Uterus (tissue), 2 donors: ENCODE results near the gene MYBPH.

ENCODE experiments used
- CTCF ChIP-seq, 4 experiments: fragments of 200-600 bp in 2 of 4; fragments of 450-650 bp in 2 of 4; sonication (generic) in 2 of 4; IDR thresholded peaks; one replicate each; pipeline ENCODE4 v1.5.1; 2016 to 2019; ENCODE audit warnings: antibody characterized with exemption in 4 of 4, mild to moderate bottlenecking in 2 of 4, moderate library complexity in 1 of 4
- POLR2A ChIP-seq, 2 donors: fragments of 450-650 bp; IDR thresholded peaks; one replicate each; pipeline ENCODE4 v1.6.1; 2016; ENCODE audit warnings: antibody characterized with exemption in 2 of 2, mild to moderate bottlenecking in 1 of 2, moderate library complexity in 1 of 2

- TF ChIP-seq POLR2A (IDR thresholded peaks at IDR 0.05) (no peak), CTCF (IDR thresholded peaks at IDR 0.05) (no peak)
Observed at GRCh38 chr1:203175827-203176241, 208 bp upstream of the MYBPH start.
